Sciatic nerve (tissue), 2 donors: Measurements from ENCODE around the gene ARID3B. TPM values are rescaled to one million over a fixed set of nuclear protein-coding genes. Genes with fewer than 3 reads are reported as not detected.

Source experiments
- ATAC-seq: fragments of 200-7000 bp; cut with Tn5 transposase; one replicate; pipeline ENCODE4 v1.9.1; 2020; ENCODE audit warnings: mild to moderate bottlenecking, moderate library complexity
- DNase-seq: peaks from one replicate; pipeline ENCODE4 v3.0.0-alpha.2; 2020; ENCODE audit warnings: low spot score
- intact Hi-C: fragments of 100-400 bp; cut with DNase I; formaldehyde crosslinking; loops from one replicate; pipeline ENCODE4 v1.14.2; 2022
- total RNA-seq: library from RNA; stranded (reverse); fragmentation: NEBNext Ultra II Directional; extraction: Animal tissue kit (Norgen Biotek cat#: 25700); gene quantifications from one replicate; pipeline ENCODE4 v1.2.1, GENCODE V29; 2021
- donor health status: DM: no; HTN: no; CAD: no.
- donor health status: DM: no; HTN: no; CAD: no.

ARID3B gene
- total RNA-seq, 1 donor from 2014 or later, result 5.5 TPM

DNA sequence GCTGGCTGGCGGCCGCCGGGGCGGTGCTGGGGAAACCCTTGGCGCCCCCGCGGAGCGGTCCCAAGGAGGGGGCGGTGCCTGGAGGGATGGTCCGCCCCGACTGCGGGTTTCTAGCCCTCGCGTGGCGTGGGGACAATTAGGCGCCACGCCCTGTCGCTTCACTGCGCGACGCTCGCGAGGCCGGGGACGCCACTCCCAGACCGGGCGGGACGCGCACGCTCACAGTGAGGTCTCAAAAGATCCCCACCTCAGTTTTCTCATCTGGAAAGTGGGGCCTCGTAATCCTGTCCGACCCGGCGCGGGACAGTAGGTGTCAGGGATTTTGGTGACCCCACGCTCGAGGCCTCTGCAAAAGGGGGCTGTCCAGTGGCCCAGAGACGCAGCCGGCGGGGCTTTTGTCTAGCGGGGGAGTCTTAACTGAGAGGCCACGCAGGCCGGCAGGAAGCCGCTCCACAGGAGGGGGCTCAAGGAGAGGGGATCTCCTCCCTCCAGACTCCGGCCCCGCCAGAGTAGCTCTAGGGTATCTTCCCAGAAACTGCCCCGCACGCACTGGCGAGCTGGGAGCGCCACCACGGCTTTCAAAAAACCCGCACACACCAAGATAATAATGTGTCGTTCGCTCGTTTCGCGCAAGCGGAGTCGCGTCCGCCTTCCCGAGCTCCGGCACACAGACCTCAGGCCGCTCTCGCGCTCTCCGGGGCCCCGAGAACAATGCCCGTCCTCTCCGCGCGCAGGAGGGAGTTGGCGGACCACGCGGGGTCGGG, 73.9 kb downstream of the ARID3B start:
- ATAC-seq (peak; percentile 90), DNase-seq (peak; percentile 91)
- intact Hi-C loops, result loop anchor here (5.0 kb wide), 2 partner anchors 73 to 243 kb away; partner anchors contain the start of gene ARID3B

DNA sequence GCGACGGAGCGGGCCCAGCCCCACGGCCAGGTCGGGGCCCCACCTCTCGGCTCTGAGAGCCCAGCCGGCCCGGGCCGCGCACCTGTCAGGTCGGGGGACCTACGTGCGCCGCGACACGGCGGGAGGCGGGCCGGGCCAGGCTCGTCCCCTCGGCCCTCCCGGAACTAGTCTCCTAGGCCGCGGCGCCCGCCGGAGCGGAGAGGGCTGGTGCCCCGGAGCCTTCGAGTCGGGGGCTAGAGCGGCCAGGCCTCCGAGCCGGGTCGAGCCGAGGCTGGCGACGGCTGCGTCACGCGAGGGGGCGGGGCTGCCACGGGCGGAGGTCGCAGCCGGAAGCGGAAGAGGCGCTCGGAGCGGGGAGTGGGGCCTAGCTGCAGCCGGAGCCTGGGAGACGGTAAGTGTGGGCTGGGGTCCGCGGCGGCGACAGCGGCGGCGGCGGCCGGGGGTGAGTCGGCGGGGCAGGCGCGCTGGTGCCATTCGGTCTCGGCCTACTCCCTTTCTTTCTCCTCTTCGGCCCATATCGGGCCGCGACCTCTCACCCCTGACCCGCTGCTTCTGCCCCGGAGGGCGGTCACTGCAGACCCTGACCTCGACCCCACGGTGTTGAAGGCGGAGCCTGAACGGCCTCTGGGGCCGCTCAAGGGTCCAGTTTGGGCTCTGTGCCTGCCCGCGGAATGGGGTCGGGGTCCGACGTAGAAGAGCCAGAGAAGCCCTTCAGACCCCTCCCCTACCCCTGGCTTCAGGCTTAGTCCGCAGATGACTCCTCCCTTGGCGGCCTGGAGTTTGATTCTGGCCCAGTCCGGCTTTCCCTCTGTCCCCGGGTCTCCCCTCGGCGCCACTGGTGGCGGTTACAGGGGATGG, 74.7 kb downstream of the ARID3B start, which contains the start of gene CLK3:
Gene CLK3 (plus strand): TSS at position 329 of the 858 bp plus-strand sequence. CDS start 3,361 bp downstream, outside the sequence.
- intact Hi-C loops, result loop anchor here (5.0 kb wide), 1 partner anchor 243 kb away; no protein-coding TSS in a partner anchor
- ATAC-seq, result peak; percentile 90

DNA sequence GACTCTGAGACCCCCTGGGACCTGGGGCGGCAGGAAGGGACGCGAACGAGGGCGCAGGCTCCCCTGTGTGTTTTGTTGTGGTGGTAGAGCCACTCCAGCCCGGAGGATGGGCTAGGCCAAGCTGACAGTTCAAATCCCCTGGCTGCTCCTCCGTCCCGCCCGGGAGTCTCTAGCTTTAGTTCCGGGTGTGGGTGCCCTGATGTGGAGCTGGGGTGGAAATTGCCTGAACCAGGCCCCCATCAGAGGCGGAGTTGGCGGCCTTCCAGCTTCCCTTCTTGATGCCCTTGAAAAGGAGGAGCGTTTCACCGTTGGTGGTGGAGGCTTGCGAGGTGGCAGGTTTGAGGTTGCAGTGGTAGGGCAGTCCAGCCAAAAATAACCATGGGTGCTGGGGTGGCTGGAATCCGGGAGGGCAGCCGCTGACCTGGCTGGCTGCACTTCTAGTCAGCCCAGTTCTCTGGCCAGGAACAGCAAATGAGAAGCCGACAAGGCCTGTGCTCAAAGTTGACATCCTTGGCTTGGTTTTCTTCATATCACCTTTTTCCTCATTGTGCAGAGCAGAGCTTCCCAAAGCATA, 75.4 kb downstream of the ARID3B start:
- intact Hi-C loops, result loop anchor here (5.0 kb wide), 1 partner anchor 244 kb away; no protein-coding TSS in a partner anchor
- peak; percentile 89 for DNase-seq
- peak; percentile 2 for ATAC-seq

More for the DNA sequence above, 74.7 kb downstream of the ARID3B start, which contains the start of gene CLK3:
- peak; percentile 99 for DNase-seq

- no peak for DNase-seq
- intact Hi-C loops, result loop anchor here (5.0 kb wide), 1 partner anchor 245 kb away; no protein-coding TSS in a partner anchor
- no peak for ATAC-seq
Observed at GRCh38 chr15:74616996-74617395, 76.0 kb downstream of the ARID3B start.

DNA sequence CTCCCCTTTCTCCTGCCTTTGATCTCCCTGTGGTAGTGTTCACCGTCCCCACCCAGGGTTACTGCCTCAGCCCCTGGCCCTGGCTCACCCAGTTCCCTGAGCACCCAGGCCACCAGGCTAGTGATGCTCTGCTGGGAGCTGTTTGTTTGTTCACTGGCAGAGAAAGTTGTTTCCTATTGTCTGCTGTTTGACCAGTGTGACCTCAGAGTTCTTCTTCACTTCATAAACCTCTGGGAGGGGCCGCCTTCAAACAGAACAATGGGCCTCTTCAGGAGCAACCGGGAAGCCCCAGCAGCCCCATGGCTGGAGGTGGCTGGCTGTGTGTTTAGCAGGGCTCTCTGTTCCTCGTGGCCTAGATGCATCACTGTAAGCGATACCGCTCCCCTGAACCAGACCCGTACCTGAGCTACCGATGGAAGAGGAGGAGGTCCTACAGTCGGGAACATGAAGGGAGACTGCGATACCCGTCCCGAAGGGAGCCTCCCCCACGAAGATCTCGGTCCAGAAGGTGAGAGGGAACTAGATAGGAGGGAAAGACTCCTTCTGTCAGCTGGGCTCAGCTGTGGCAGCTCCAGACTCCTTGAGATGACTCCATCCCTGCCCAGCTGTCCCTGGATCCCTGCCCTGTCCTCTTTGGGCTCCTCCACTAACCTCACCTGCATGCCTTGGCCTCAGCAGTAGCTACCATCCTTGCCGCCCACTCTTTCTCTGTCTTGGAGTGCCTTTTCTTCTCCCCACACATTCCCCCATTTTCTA, 78.0 kb downstream of the ARID3B start:
- intact Hi-C loops, result loop anchor here (5.0 kb wide), 1 partner anchor 247 kb away; no protein-coding TSS in a partner anchor
- DNase-seq (no peak), ATAC-seq (no peak)

DNA sequence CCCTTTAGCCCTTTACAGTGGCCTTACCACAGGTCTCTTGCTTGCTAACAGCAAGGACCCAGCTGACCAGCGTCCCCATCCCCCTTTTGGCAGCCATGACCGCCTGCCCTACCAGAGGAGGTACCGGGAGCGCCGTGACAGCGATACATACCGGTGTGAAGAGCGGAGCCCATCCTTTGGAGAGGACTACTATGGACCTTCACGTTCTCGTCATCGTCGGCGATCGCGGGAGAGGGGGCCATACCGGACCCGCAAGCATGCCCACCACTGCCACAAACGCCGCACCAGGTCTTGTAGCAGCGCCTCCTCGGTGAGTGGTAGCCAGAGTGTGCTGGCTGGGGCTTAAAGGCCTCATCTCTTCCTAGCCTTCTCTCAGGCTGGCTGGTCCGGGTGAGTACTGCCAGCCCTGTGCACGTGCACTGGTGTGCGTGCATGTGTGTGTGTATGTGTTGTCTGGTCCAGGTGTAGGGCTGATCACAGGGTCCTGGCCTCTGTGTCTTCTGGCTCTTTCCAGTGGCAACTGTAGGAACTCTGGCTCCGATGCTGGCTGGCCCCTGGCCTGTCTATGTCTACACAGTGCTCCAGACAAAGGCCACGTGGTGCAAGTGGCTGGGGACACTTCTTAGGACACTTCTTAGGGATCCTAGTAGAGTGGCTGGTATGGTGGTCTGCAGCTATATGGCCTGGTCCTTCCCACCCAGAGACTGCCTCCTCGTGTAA, 79.1 kb downstream of the ARID3B start:
- no peak for ATAC-seq
- no peak for DNase-seq
- intact Hi-C loops, result loop anchor here (5.0 to 10.0 kb wide), 2 partner anchors 165 to 248 kb away; no protein-coding TSS in a partner anchor

DNA sequence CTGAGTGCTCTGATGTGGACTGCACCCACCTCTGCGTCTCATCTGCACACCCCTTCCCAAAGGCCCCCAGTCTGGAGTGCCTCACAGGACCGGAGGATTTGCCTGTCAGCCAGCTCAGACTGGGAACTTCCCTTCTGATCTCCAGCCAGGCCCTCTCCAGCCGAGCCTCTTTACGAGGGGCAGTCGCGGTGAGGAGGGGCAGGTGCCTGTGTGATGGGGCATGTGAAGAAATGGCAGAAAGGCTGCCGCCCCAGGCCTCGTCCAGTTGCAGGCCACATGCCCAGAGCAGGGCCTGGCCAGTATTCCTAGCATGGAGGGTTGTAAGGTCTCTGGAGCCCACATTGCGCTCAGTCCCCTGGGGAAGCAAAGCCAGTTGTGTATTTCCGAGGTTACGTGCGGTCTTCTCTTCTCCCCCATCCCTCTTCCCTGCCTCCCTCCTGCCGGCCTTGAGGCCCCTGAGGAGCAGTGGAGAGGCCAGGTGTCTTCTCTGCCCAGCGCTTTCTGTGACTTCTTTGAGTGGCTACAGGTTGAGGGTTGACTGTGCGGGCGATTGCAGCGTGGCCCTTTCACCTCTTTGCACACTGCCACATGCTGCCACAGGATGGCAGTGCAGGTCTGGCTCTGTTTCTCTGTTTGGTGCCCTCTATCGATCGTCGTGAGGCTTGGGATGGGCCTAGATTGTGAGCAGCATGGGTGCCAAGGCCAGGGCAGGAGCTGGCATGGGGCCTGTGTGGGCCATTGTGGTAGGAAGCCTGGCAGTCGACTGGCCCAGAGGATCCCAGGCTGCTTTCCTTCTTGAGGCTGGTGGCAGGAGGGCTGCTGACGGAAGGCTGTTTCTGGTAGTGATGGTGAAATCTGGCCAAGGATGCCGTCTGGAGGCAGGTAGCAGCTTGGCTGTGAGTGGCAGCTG, 79.9 kb downstream of the ARID3B start:
- intact Hi-C loops, result loop anchor here (10.0 kb wide), 1 partner anchor 166 kb away; no protein-coding TSS in a partner anchor
- ATAC-seq (peak; percentile 48), DNase-seq (peak; percentile 75)

DNA sequence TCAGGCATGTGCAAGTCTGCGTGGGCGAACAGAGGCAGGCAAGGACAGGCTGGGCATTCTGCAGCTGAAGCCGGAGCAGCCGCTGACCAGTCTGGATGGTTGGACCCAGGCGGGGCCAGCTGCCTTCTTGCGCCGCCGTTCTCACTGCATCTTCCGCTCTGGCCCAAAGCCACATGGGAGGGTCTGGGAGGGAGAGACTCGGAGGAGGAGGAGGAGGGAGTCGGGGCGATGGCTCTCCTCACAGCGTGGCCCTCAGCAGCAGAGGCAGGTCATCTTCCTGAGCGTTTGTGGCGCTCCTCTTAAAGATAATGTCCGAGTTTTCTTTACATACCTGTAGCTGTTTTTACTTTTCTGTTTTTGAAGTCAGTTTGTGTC, 80.5 kb downstream of the ARID3B start:
- ATAC-seq, result no peak
- intact Hi-C loops, result loop anchor here (10.0 kb wide), 1 partner anchor 167 kb away; no protein-coding TSS in a partner anchor

DNA sequence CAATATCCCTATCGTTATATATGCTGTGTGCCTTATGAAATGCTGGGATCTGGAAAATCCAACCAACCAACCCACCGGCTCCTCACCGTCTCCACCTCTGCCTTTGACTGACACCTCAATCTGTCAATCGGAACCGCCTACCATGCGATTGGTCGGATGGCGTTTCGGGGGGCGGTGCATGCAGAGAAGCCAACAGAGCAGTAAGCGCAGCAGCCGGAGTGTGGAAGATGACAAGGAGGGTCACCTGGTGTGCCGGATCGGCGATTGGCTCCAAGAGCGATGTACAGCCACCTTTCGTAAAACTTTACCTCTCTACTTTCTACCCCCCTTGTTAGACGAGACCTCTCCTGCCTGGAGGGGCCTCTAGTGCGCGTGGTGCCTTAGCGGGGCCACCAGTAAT, 80.9 kb downstream of the ARID3B start:
- ATAC-seq (no peak), DNase-seq (no peak)
- intact Hi-C loops, result loop anchor here (10.0 kb wide), 1 partner anchor 167 kb away; no protein-coding TSS in a partner anchor

More for the DNA sequence above, 80.5 kb downstream of the ARID3B start:
- DNase-seq, result no peak

- DNase-seq, result no peak
- intact Hi-C loops, result loop anchor here (10.0 kb wide), 1 partner anchor 168 kb away; no protein-coding TSS in a partner anchor
- ATAC-seq, result no peak
Observed at GRCh38 chr15:74622758-74623157, 81.7 kb downstream of the ARID3B start.

DNA sequence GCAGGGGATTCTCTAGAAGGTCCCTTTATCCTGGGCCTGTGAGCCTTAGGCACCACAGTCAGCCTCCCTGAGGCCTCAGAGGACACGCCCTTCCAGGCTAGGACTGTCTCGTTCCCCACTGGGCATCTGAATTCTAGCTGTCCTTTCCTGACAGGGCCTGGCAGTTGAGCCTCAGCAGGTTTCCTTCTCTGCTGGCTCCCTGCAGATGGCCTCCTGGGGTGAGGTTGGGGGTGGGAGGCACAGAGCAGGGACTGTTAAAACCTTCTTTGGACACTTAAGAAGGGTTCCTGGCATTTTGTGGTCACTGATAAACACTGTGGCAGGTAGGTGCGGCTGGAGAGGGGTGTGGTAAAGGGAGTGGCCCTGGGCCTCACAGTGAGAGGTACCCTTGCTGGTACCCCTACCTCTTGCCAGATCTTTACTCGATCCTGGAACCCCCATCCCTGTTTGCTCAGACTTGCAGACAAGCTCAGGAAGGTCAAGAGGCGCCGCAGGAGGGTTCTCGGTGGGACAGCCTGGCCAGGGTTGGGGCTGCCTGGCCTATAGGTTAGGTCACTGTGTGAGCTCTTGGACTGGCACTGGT, 83.1 kb downstream of the ARID3B start:
- no peak for DNase-seq
- no peak for ATAC-seq
- intact Hi-C loops, result loop anchor here (10.0 kb wide), 1 partner anchor 169 kb away; no protein-coding TSS in a partner anchor

GRCh38 chr15:74625693-74626092, 84.7 kb downstream of the ARID3B start:
- no peak for DNase-seq
- intact Hi-C loops, result loop anchor here (10.0 kb wide), 1 partner anchor 171 kb away; no protein-coding TSS in a partner anchor
- no peak for ATAC-seq

DNA sequence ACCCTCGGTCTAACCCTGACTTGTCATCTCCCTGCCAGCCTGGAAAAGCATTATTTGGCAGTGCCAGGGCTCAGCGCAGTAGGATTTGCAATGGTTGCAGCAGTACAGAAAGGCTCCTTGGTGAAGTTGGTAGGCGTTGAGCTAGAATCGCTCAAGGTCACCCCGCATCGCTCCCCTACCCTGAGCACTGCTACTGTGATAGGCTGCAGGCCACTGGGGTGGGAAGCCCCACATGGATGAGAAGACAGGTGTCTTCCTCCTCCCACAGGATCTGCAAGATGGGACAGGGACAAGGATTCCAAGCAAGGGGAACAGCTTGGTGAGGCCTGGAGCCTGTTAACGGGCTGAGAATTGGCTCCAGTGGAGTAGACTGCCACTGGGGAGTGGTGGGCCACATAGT, 85.3 kb downstream of the ARID3B start:
- intact Hi-C loops, result loop anchor here (10.0 kb wide), 1 partner anchor 172 kb away; no protein-coding TSS in a partner anchor
- ATAC-seq (no peak), DNase-seq (no peak)

GRCh38 chr15:74626752-74627692, 86.0 kb downstream of the ARID3B start:
- ATAC-seq (no peak), DNase-seq (no peak)
- intact Hi-C loops, result loop anchor here (10.0 kb wide), 1 partner anchor 172 kb away; no protein-coding TSS in a partner anchor

DNA sequence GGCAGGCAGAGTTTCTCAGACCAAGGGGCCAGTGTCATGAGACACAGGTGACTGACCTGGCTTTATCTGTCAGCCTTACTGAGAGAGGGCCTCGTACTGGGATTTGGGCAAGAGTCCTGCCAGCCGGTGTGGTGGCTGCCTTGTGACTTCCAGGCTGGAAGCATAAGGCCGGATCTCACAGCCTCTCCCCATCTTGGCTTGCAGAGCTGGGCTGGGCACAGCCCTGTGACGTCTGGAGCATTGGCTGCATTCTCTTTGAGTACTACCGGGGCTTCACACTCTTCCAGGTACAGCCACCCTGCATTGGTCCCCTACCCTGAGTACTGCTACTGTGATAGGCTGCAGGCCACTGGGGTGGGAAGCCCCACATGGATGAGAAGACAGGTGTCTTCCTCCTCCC, 86.7 kb downstream of the ARID3B start:
- ATAC-seq, result no peak
- DNase-seq, result no peak
- intact Hi-C loops, result loop anchor here (10.0 kb wide), 1 partner anchor 173 kb away; no protein-coding TSS in a partner anchor
